GM19324 (cell line): ENCODE data around the gene DLG2.

ENCODE experiments used
- ATAC-seq: cut with Tn5 transposase; IDR thresholded peaks from one replicate; pipeline ENCODE4 v1.9.1; 2021; ENCODE audit warnings: mild to moderate bottlenecking, moderate library complexity; ENCODE audit not compliant: unreplicated experiment, low FRiP score

DLG2 gene

DNA sequence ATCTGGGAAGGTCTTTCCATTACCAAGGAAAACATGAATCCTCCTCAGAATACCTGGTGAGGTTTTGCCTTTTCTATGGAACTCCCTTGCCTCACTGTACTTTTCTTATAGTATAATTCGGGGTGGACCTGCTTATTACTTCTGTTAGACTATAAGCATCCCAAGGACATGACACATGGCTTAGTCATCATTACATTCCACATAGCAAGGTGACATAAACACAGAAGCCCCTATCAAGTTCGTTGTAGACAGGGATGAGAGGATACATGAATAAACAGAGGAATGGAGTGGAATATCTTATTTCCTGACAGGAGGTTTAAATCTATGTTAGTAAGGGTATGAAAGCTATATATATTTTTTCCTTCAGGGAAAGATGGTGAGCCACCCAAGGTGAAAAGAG, 1808.8 kb downstream of the DLG2 start:
- ATAC-seq, result no peak

DNA sequence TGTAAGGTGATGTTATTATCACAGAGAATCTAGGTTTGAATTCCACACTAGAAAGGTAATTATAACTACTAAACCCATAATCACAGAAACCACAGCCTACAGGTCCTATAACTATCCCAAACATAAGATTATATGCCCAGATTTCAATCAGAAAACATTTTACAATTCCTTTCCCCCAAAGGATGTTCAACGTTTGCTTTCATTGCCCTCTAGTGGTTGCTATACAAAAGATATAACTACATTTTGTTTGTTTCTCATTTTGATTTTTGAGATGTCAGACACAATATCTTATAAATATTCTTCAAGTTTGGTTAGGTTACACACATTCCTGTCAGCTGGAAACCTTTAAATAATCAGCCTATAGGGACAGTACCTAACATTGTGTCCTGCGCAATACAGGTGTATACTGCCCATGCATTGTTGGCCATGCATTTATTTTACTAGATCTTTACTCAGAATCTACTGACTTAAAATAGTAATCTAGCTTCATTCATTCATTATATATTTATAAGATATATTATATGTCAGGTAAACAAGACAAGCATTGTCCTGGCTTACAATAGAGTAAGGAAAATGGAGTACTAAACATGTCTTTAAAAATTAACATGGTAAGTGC, 1810.5 kb downstream of the DLG2 start:
- ATAC-seq, result no peak

DNA sequence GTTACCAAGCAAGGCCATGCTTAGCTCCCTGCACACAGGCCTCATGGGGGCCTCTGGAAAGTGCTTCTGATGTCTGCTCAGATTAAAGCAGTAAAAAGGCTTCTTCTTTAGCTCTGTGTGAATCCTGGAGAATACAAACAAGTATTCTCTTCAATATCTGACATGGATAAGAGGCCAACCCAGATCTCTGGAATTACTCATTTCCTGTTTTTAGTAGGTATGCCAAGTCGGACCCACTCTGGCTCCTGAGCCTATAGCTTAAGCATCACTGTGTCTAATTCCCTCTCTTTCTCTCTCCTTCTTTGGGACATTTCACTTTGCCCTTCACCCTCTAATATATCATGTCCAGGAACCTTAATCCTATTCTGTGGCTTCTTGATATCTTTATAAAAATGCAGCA, 1811.4 kb downstream of the DLG2 start:
- ATAC-seq, result no peak

DNA sequence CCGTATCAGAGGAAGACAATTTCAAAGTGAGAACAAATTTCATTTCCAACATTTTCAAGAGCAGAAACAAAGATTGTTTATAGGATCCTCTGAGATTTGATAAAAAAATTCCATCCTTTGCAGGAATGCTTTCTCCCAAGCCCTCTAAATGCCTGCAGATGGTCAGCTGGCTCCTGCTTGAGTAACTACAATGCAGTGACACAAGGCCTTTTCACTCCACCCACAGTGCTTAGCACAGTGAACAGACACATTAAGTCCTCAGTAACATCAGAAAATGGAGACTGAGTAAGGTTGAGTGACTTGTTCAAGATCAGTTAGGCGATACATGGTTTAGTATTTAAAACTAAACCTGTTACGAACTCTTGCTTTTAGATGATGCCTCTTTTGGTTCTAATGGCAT, 1813.8 kb downstream of the DLG2 start:
- ATAC-seq, result no peak

DNA sequence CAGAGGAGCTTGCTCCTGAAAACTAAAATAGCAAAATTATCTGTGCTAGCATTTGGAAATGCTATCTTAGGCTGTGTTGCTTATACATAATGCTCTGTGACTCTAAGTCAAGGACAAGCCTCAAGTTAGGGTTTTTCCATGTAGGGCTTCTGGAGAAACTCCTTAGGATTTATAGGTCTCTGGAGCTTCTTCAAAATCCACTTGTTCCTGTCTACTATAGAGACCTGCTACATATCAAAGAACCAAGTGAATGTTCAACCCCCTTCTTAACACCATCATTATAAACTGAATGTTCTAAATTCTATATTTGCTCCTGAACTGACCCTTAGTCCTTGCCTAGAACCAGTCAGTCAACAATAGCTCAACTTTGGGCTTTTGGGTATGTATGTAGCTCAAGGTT, 1817.9 kb downstream of the DLG2 start:
- no peak for ATAC-seq

DNA sequence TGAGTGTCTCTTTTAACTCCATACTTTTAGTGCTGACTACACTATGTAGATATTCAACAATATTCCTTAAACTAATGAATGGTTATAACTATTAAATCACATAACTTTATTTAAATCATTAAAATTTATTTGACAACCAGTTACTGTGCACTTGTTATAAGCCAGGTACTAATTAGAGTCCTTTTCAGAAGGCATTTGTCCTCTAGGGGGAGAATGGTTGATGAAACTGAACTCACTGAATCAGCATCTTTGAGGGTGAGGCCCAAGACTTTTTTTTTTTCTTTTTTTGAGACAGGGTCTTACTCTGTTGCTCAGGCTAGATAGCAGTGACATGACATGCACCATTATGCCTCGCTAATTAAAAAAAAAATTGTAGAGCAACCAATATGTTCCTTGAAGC, 1825.3 kb downstream of the DLG2 start:
- no peak for ATAC-seq

DNA sequence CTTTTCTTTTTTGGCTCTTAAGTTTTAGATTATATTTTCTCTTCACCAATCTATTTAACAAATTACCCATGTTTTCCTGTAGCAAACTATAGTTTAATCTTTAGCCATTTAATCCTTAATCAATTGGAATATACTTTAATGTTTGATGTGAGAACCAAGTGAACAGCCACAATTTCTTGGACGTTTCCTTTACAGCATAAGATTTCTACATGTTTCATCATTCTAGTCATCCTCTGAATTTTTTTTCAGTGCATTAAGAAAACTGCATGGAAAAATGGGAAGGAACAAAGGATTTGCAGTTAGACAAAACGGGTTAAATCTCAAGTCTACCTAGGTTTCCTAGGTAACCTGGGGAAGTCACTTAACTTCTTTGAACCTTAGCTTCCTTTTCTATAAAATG, 1833.8 kb downstream of the DLG2 start:
- no peak for ATAC-seq

DNA sequence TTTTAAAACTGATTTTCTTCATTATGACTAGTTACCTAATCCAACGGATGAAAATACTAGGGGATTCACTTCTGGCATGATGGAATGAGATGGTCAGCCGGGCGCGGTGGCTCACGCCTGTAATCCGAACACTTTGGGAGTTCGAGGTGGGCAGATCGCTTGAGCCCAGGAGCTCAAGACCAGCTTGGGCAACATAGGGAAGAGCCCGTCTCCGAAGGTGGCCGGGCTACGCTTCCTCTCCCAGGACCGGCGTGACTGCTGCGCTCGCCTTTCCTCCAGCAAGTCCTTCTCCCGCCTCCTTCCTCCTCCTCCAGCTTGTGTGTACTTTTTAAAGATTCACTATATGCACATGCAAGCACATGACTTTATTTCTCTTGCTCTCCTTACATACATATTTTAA, 1835.6 kb downstream of the DLG2 start:
- ATAC-seq, result no peak

DNA sequence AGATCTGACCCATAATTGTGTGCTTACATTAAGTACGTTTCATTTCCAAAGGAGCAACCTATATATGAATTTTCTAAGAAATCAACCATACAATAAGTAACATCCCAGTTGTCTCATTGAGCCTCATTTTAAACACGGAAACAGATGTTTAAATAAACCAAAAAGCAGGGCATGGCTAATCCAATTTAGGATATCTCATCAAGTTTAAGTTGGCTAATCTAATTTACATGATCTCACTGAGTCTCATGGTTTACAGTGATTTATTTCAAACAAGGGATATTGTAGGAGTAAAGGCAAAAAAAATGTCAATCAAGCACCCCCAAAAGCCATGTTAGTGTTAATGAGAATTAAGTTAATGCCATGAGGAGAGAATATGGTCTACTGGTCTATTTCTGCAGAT, 1841.2 kb downstream of the DLG2 start:
- no peak for ATAC-seq

DNA sequence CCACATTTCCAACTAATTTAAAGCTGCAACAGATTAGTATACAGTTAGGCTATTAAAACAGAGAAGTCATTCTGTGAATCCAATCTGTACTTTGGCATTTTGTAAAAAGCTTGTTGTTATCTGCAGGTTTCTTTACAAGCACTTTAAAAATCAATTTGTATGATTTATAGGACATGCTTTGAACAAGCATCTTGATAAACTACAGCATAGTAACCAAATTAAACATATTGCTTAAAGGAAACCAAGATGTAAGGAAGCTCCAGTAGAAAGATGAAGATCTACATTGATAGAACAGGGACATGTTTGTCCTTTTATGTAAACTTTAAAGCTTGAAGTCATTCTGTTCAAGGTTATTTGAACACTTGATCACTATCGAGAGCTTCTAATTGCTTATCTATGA, 1842.7 kb downstream of the DLG2 start:
- no peak for ATAC-seq

DNA sequence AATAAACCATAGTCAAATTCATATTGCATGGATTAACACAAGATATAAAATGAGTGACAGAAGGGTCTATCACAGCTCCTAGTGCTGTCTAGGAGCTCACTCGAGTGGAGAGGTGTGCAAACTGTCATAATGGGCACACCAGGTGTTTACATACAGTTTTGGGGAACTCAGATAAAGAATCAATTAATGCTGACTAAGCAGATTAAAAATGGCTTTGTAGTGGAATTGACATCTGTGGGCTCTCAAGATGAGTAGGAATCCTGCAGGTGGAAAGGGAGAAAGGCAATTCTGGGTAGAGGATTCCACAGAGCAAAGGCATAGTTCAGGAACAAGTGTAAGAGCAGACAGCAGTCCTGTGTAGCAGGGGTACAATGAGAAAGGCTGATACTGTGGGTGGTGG, 1844.8 kb downstream of the DLG2 start:
- no peak for ATAC-seq

DNA sequence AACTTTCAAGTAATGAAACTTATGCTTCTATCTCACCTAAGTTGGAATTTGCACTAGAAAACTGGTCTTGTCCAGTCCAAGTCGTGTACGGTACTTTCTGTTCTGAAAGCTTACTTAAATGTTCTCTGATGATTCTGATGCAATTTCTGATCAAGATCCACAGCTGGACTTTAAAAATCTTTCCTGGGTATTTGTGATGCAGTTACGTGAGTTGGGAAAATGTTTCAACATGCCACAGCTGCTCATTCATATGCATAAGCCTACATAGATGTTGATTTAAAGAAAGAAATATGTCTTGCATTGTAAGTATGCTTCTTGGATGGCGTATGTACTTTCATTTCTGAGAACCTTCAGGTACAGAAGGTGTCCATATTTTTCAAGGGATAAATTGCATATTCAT, 1847.3 kb downstream of the DLG2 start:
- no peak for ATAC-seq

DNA sequence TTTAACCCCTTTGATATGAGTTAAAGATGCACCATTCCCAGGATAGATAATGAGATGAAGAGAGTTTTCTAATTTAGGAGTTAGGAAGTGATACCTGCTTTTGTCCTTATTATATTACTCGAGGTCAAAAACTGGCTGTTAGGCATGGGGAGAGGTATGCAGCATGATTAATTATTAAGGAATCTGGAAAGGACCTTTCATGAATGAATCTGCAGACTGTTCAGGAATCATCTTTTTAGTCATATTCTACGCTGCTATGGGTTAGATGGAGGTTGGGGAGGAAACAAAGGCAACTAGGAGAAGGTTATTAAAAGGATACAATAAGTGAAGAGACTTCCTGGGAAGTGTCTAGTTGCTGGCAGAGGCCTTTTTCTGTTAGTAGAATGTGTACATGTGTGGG, 1848.5 kb downstream of the DLG2 start:
- no peak for ATAC-seq

DNA sequence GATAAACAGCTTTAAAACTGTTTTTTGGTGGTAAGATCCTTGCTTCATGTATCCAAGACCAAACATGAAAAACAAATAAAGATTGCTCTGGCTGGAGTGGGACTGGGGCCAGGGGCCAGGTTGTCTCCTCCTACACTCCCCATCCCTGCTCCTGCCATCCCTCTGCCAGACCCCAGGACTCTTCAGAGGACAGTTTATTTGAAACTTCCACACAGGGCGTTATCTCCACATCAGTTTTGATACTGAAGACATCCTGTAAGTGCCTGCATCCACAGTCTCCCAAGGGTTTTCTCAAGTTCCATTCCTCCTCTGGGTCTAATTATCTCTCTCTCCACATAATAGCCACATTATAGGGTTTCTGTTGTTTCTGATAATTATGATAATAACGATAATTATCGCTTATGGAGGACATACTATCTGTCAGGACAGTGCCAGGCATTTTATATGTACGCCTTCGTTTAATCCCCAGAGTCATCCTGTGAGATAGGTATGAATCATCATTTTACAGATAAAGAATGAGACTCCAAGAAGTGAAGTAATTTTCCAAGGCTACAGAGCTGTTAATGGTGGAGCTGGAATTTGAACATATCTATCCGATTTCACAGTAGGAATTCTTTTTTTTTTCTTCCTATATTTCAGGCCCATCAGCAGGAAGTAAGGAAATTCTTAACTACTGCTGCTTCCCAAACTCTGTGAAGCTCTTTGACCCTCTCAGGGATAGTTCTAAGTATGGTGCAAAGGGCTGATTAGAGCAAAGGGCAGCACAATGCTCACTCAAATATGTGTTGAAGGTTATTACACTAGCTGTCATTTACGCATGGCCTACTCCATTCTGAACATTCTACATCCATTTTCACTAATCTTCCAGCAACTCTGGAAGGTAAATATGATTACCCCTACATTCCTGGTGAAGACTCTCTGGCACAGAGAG, 1852.9 kb downstream of the DLG2 start:
- no peak for ATAC-seq

DNA sequence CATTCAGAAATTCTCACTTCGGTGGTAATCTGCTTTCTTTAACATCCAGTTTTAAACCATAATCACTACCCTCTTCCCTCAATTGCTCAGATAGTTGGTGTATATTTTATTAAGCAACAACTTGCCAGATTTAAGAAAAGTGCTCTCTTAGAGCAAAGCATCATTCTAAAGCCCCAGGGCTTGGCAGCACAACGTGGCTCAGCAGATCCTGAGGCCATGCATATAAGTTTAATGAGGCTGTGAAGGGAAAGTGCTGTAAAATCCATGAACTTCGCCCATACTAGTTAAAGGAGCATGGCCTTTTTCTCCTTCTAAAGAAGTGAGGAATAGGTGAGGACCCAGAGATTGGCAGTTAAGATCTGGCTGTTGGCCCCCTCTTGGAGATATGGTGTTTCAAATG, 1858.7 kb downstream of the DLG2 start:
- no peak for ATAC-seq

DNA sequence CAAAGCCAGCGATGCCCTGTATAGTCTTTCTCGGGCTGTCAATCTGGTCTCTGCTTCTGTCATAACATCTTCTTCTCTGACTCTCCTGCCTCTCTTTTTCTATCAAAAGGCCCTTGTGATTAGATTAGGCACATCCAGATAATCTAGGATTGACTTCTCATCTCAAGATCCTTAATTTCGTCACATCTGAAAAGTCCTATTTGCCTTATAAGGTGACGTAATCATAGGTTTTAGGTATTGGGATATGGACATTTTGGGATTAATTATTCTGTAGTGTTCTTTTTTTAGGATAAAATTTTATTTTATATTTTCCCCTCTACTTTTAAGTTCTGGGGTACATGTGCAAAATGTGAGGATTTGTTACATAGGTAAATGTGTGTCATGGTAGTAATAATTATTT, 1860.2 kb downstream of the DLG2 start:
- ATAC-seq, result no peak

DNA sequence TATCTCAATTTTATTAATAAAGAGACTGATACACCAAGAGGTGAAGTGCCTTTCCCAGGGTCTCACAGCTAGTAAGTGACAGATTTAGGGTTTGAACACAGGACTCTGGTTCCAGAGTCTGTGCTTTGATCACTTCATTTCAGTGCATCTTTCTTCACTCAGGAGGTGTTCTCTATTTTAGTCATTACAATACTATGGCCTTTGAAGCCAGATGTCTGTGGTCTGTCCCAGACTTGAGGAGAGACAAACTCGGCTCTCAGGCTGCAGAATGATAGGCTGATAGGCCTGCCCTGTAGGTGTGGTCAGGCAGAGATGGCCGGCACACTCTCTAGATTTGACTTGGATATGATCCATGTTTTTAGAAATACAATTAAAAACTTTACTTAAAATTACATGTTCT, 1862.5 kb downstream of the DLG2 start:
- no peak for ATAC-seq

DNA sequence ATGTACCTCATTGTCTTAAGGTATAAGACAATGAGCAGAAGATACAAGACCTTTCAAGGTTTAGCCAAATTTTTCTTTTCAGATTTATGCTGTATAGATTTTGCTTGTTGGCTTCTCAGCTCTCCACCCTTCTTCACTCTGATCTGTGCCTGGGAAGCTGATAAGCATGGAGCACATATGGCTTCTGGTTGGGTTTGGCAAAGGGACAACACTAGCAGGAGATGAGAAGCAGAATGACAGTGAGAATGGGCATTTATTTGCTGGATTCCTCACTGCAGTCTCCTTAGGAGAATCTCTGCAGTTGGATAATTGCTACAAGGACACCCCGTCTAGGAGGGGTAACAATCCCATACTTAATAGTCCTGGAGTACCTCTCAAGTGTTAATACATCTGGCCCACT, 1866.2 kb downstream of the DLG2 start:
- no peak for ATAC-seq

DNA sequence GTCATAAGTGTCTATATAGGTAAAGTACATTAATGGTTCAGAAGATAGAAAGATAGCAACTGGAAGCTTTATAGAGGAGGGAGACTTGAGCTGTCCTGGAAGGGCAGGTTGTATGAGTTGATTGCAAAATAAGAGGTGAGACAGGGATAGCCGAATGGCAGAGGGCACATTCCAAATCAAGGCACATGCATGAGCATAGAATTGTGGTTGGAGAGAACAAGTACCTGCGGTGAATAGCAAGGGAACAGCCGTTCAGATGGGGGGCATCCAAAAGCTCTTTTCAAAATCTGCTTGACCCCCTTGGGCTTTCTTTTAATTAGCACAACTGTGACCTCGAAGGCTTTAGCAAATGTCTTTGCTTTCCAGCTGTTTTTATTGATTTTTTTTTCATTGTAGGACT, 1868.0 kb downstream of the DLG2 start:
- no peak for ATAC-seq

DNA sequence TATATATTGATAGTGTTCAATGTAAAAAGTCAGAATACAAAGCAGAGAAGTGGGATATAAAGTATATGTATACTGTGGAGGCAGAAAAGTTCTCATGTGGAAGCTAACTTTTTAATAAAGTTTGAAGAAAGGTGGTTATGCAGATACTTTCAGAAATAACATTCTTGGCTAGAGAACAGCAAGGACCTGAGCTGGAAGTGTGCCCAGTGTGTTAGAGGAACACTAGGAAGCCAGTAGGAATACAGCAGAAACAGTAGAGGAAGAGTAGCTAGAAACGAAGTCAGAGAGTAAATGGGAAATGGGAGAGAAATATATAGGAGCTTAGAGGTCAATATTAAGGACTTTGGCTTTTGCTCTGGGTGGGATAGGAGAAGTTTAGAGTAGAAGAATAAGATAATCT, 1876.1 kb downstream of the DLG2 start:
- no peak for ATAC-seq

DNA sequence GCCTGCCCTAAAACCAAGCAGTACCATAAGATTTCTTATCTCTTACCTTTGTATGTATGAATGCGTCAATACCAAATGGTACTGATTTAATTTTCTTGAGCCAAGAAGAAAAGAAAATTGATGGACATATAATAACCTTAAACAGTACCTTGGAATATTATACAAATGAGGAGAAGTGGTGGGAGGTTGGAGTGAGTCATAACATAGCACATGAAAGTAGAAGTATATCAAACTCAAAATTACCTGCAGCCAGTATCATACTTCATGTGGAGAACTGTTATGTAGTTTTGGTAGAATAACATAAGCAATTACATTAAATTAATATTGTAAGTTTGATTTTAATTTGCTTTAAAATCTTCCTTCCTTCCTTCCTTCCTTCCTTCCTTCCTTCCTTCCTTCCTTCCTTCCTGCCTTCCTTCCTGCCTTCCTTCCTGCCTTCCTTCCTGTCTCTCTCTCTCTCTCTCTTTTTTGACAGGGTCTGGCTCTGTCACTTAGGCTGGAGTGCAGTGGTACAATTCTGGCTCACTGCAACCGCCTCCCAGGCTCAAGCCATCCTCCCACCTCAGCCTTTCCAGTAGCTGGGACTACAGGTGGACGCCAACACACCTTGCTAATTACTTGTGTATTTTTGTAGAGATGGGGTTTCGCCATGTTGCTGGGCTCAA, 1880.1 kb downstream of the DLG2 start:
- no peak for ATAC-seq
